HG02884 (cell line): Measurements from ENCODE around the gene SAMD14.
"Not testable (repeated sequence)": the region's sequence is repeated elsewhere in the genome, so short reads cannot be mapped to it uniquely, and the experiment has no call there.

Experiments
- ATAC-seq: cut with Tn5 transposase; IDR thresholded peaks from one replicate; pipeline ENCODE4 v1.9.1; 2021; ENCODE audit warnings: mild to moderate bottlenecking, moderate library complexity; ENCODE audit not compliant: unreplicated experiment

Gene SAMD14

DNA sequence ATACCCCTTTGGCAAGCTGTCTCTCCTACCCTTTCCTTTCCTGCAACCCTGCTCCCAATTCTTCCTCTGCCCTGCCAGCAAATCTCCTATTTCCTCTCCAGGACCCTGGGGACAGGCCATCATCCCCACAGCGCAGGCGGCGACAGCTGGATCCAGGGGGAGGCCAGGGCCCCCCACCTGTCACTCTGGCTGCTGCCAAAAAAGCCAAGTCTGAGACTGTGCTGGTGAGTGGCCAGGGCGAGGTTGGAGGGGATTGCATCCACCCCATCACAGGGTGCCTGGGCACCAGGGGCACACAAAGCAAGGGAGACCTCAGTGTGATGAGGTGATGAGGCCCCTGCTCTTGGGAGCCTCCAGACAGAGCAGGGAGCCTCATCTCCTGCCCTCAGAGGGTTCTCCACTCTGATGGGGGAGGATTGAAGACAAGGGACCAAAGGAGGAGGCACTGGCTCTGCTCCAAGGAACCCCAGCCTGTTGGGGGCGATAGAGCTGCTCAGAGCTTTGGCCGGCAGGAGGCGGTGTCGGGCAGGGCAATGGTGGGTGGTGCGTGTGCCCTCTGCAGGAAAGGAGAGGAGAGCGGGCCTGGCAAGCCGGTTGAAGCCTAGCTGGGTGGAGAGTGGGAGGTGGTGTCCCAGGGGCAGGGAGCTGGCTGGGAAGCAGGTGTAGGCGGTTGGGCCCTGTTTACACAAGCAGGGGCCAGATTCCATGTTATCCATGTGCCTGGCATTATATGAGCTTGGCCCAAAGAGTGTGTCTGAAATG is 50.4 kb downstream of the SAMD14 start:
- no peak for ATAC-seq

DNA sequence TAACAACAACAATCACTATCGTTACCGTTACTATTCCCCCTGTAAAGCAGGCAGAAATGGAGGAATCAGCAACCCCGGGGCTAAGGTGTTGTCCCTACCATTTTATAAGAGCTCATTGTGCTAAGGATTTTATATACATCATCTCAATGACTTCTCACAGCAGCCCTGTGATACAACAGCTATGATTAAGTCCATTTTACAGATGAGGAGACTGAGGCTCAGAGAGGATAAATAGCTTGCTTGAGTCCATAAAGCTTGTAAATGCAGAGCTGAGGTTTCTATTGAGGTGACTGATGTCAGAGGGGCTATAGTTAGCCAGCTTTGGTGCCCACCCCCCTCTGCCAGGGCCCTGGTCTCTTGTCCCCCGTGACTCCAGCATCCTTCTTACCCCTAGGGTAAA is 51.5 kb downstream of the SAMD14 start:
- ATAC-seq, result no peak

DNA sequence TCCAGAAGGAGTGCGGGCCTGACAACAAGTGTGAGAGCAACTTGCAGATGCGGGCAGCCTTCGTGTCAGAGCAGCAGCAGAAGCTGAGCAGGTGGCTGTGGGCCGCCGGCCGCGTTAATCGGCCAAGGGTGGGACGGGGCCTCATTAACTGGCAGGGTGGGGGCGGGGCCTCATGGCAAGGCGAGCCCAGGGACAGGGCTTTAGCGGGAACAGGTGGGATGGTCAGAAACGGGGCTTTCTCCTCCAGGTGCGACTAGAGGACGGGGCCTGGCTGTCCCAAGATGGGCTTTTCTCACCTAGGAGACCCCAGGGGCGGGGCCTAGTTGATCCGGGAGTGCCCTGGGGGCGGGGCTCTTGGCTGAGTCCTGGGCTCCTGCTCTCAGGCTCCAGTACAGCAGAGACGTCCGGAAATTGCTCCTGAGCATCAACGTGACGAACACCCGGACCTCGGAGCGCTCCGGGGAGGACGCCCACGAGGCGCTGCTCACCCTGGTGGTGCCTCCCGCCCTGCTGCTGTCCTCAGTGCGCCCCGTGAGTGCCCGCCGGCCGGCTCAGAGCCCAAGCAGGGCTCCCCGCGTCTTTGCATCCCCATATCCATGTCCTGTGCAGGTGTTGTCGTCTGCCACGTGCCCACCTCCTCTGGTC is 53.2 kb downstream of the SAMD14 start:
- no peak for ATAC-seq

DNA sequence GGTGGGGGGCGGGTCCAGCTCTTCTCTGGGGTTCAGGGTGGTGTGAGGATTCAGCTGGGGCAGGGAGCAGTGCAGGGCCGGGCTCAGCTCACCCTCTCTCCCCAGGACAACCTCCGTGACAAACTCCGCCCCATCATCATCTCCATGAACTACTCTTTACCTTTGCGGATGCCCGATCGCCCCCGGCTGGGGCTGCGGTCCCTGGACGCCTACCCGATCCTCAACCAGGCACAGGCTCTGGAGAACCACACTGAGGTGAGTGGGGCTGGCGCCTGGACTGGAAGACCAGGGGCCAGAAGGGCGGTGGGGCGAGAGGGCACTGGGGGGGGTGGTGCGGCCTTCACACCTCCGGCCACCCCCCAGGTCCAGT is 53.8 kb downstream of the SAMD14 start:
- ATAC-seq, result no peak

DNA sequence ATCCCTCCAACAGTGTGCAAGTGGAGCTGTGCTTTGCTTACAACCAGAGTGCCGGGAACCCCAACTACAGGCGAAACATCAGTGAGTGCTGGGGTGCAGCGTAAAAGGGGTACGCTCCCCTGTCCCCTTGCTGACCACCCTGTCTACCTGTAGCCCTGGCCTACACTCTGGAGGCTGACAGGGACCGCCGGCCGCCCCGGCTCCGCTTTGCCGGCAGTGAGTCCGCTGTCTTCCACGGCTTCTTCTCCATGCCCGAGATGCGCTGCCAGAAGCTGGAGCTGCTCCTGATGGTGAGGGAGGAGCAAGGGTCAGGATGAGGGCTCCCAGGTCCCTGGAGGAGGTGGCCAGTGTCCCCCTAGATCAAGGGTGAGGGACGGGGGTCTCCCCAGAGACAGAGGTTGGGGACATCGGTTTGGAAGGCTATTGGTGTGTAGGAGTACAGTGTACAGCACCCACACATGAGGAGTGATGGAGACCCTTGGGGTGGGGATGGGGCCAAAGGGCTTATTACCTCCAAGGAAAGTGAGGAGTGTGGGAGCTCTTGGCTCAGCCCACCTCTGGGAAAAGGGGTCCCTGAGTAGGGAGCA is 54.4 kb downstream of the SAMD14 start:
- no peak for ATAC-seq

DNA sequence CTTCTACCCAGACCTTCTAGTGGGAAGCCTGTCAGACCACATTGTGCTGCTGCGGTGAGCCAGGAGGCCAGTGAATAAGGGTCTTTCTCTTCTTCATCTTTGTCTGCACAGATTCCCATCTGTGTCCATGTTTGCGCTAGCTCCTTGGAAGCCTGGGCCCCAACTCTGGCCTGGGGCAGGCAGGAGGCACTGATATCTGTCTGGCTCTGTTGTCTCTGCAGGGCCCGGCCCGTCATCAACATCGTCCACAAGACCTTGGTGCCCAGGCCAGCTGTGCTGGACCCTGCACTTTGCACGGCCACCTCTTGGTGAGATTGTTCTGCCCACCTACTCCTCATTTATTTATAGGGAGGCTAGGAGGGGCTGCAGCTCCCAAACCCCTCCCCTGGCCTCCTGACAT is 55.7 kb downstream of the SAMD14 start:
- ATAC-seq, result no peak

DNA sequence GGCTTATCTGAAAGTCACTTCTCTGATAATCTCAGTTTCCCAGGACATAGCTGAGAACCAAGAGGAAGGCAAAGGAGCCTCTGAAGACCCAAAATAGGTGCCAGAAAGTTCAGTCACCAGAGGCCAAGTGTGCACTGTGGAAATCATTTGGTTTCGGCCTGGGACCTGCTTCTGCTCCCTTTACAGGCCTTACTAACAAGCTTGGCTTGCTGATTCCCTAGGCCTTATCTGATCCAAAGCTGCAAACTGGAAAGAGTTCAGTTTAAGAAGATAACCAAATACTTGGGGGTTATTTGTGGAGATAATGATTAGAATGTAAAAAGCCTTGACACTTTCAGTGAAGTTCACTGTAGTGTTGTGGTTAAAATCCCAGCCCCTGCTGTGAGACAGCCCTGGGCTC is 57.0 kb downstream of the SAMD14 start:
- ATAC-seq, result no peak

DNA sequence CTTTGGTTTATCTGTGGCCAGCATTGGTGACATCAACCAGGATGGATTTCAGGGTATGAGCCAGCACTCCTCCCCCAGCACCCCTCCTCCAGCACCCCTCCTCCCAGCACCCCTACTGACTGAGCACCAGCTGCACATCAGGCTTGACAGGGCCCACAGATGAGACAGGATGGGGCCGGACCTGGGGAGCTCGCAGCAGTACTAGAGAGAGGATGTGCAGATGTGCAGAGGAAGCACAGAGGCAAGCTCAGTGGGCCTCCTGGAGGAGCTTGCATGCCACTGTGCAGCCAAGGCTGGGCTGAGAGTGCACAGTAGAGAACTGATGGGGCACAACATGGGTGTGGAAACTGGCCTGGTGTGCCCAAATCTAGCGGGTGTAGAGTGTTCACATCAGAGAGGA is 57.8 kb downstream of the SAMD14 start:
- ATAC-seq, result no peak

DNA sequence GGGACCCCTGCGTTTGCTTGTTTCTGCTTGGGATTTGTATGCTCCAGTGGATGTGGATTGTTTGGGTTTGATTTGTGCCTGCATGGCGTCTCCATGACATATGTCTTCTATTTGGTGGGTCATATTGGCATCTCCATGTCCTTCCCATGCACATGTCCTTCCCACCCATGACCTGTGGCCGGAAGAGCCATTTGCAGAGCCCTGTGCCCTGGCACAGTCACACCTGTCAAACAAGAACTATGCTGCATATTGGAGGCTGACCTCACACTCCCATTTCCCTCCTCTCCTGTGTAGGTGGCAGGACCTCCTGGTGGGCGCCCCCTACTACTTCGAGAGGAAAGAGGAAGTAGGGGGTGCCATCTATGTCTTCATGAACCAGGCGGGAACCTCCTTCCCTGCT is 58.3 kb downstream of the SAMD14 start:
- no peak for ATAC-seq

DNA sequence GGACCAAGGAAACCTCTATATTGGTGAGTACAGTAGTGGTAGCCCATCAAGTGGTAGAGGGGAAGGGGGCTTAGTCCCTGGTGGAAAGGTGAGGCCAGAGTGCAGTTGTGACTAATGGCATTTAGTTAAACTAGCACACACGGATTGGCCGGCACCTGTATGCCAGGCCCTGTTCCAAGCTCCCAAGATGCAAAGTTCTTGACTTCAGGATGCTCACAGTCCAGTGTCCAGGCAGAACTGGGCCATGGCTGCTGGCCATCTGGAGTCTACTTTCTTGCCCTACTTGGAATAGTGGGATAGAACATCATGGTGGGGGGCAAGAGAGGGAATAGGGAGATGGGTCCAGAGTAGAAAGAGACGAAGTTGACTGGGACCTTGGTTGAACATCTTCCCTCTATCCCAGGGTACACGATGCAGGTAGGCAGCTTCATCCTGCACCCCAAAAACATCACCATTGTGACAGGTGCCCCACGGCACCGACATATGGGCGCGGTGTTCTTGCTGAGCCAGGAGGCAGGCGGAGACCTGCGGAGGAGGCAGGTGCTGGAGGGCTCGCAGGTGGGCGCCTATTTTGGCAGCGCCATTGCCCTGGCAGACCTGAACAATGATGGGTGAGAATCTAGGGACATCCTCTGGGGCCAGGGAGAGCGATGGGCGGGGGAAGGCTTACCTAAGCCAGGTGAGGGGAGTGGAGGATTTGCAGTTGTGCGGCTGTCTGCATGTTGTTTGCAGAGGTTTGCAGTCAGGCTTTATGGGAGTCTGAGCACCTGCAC is 58.9 kb downstream of the SAMD14 start:
- no peak for ATAC-seq

DNA sequence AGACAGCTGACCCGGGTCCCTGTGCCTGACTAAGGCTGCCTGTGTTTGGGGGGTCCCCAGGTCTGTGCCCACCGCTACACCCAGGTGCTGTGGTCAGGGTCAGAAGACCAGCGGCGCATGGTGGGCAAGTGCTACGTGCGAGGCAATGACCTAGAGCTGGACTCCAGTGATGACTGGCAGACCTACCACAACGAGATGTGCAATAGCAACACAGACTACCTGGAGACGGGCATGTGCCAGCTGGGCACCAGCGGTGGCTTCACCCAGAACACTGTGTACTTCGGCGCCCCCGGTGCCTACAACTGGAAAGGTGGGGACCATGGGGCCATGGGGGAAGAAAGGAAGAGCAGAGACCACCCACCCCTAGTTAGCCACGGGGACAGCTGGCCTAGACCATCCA is 62.0 kb downstream of the SAMD14 start:
- ATAC-seq, result no peak

DNA sequence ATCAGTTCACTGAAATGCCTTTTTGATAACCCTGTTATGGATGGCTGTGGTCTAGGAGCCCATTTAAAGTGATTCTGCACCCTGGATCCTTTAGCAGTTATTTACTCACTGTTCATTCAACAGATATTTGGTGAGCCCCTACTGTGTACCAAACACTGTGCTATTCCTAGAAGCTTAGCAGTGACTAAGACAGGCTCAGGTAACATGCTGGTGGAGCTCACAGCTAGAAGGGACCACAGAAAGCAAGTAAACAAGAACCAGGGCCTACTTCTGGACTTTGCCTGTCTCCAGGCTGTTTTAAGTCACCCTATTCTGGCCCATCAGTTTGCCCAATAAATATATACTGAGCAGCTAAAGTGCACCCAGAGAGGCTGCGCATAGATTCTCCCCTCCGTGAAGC is 63.0 kb downstream of the SAMD14 start:
- no peak for ATAC-seq

DNA sequence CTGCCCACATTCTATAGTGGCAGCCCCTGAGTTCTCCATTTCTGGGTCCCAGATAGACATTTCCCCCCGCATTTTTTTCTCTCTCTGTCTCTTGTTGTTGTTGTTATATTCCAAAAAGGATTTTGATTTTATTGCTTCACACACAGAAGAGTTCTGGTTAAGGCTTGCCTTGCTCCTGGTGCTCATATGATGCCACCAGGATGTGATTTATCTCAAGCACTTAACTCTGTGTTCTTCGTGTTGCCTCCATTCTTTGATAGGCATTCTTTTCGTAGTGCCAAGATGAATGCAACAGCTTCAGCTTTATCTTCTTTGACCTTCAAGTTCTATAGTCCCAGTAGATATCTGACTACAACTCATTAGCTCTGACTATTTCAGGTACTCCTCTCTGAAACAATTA is 64.9 kb downstream of the SAMD14 start:
- ATAC-seq, result no peak

DNA sequence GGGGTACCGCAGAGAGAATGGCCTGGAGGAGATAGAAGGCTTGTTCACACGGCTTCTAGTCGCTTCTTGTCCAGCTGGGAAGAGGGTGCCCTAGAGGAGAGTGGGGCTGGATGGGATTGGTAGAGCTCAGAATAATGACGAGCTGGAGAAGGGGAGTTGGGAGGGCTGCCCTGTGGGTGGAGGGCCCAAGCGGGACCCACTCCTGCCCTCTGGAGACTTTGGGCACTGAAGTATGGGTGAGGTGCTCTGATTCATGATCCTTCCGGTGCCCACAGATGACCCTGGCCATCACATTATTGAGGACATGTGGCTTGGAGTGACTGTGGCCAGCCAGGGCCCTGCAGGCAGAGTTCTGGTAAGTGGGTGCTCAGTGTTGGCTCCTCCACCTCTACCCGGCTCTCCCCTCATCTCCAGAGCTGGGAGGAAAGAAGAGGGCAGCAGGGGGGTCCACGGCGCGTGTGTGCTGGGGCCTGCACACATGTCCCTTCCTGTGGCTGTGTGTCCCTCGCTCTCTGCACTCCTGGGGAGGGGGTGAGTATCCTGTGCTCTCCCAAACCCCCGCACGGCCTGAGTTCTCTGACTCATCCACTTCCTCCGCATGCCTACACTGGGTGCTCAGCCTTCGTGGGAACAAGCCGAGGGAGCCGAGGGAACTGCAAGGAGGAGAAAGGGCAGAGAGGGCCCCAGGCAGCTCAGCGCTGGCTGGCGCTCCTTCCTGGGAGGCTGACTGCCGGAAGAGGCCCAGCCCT is 65.5 kb downstream of the SAMD14 start:
- ATAC-seq, result no peak

DNA sequence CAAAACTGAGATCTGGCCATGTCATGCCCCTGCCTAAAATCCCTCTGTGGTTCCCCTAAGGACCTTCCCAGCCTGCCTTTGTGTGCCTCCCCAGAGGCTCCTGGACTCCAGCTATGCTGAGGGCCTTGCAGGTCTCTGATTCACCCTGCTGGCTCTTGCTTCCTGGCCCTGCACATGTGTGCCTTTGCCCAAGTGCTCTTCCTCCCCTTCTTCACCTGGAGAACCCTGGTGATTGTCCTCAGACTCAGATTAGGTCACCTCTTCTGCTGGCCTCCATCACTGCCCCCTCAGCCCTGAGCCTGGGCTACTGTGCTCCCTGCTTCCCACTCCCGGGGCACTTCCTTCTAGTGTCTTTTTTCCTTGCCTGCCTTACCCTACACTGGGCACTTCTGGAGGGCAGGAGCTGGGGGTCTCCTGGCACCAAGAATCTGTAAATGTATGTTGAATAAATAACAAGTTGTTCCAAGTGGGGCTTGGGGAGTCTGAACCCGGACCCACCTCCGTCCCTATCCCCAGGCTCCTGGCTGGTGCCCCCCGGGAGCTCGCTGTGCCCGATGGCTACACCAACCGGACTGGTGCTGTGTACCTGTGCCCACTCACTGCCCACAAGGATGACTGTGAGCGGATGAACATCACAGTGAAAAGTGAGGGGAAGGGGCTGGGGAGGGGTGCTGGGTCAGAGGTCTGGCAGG is 66.3 kb downstream of the SAMD14 start:
- ATAC-seq, result no peak

DNA sequence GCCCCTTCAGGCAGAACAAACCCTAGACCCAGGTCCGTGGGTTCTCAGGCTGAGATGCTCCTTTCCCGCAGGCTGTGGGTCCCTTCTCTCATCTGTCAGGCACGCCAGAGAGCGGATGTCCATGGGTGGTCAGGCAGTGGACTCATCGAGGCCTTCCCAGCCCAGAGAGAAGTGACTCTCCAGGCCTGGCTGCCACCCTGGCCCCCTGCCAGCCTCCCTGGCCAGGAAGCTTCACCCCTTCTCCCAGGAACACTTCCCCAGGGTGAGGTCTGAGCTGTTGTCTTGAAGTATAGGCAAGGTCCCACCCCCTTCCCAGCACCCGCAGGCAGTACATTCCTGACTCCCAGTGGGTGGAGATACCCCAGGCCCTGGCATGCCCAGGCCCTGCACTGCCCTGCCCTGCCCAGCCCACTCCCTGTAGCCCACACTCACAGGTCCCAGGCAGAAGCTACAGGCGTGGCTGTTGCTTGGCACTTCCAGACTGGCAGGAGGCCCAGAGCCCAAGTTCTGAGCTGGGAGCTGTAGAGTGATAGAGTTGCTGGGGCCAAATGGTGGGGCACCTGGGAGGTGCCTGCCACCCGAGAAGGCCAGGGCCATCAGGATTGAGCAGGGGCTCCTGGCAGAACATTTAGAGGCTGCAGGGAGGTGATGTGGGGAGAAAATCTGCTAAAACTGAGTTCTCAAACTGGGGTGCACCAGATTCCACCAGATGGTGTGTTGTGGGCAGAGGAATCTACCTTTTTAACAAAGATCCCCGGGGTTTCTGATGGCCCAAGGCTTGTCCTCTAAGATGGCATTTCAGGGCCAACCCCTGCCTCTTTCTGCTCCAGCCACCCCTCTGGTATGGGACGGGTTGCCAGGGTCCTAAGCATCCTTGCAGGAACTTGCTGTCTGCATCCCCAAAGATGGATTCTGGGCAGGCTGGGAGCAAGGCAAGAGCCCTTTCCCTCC is 67.4 kb downstream of the SAMD14 start:
- no peak for ATAC-seq

DNA sequence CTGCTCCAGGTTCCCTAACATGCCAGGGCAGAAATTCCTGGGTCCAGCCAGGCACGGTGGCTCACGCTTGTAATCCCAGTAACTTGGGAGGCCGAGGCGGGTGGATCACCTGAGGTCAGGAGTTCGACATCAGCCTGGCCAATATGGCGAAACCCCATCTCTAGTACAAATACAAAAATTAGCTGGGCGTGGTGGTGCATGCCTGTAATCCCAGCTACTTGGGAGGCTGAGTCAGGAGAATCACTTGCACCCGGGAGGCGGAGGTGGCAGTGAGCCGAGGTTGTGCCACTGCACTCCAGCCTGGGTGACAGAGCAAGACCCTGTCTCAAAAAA is 68.3 kb downstream of the SAMD14 start:
- ATAC-seq, result not testable (repeated sequence)

DNA sequence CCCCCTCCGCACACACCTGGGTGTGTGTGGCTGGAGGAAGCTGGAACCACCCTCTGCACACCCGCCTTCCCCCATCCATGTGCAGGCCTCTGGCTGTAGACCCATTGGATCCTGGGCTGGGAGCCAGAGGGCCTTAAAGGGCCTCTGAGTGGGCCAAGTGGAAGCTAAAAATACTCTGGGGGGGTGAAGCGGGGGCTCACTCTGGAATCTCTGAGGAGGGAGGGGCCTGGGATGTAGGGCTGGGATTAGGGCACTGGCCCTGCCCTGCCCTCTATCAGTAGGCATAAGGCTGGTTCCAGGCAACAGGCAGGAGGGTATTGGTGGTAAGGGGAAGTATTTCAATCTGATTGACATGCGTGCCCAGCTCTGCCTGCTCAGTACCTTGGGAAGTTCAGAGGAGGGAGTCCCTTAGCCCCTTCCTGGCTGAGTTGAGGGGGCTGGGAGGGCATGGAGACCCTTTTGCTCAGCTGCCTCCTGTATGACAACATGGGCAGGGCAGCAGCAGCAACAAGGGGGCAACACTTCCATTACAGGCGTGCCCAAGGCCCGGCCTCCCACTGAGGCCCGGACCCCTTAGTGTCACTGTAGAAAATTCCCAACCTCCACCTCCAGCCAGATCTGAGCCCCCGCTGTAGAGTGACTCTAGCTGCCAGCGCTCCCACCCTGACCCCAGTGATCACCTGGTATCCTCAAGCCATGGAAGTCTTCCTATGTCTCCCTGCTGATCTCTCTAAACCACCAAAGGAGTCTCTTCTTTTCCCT is 68.8 kb downstream of the SAMD14 start:
- ATAC-seq, result no peak
